Gastroesophageal sphincter (tissue), 2 donors: ENCODE data around the gene SPTB.

Experiments used
- POLR2A ChIP-seq, 2 donors: fragments of 450-650 bp; IDR thresholded peaks; one replicate each; pipeline ENCODE4 v1.6.1; 2017; ENCODE audit warnings: antibody characterized with exemption in 2 of 2, mild to moderate bottlenecking in 2 of 2, moderate library complexity in 1 of 2
- POLR2AphosphoS5 ChIP-seq: sonication (generic); formaldehyde crosslinking; IDR thresholded peaks from one replicate; pipeline ENCODE4 v1.6.1; 2017; ENCODE audit warnings: antibody characterized with exemption

DNA sequence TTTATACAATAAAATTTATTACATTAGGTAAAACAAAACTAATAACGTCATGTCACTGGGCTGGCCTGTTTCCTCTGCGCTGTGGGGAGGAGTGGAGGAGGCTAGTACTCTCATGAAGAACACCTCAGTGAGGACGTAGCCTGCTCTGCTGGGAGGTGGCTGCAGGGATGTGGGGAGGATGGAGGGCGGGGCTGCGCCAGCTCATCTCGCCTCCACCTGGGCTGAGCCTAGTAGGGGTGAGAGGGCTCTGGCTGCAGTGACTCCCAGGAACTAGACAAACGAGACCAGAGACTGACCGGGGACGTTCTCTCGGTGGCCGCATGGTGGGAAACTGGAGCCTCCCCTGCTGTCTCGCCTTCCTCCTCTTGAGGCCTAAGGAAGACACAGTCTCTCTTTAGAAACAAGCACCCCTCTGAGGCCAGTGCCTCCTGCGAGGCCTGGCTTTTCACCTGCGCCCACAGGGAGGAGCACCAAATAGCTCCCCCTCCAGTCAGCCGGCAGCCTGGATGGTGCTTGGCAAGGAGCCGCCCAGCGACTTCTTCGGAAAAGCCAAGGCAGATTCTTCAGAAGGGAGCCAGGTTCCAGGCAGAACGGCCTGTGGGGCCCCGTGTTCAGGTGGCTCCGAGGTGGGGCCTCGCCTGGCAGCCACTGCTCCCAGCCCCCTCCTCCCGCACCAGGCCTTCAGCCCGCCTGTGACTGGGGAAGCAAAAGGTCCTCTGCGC, 113.1 kb downstream of the SPTB start:
- TF ChIP-seq POLR2A (IDR thresholded peaks at IDR 0.05) (no peak), POLR2AphosphoS5 (no peak)
